HG03060 (cell line): Measurements from ENCODE around the gene GYS2.
A peak's percentile ranks its signal among the peaks of the same experiment; 100 is the strongest.

Experiments
- ATAC-seq: cut with Tn5 transposase; IDR thresholded peaks from one replicate; pipeline ENCODE4 v1.9.1; 2021; ENCODE audit warnings: low read depth, moderate number of reproducible peaks; ENCODE audit not compliant: unreplicated experiment

The GYS2 gene

DNA sequence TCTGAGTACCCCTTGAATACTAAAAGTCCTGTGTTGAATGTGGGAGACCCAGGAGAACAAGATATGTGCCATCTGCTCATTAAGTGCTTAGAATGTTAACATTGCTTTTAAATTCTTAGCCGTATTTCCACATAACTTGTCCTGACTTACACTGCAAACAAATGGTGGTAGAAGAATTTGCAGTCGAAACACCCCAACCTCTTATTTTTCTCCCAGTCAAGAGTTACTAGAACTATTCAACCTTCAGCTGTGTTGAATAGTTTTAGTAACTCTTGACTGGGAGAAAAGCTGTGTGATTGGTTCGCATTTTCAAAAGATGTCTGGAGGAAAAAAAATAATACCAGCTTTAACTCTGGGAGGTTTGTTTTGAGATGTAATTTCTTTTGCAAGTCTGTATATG lies 86.2 kb downstream of the GYS2 start:
- ATAC-seq = no peak

DNA sequence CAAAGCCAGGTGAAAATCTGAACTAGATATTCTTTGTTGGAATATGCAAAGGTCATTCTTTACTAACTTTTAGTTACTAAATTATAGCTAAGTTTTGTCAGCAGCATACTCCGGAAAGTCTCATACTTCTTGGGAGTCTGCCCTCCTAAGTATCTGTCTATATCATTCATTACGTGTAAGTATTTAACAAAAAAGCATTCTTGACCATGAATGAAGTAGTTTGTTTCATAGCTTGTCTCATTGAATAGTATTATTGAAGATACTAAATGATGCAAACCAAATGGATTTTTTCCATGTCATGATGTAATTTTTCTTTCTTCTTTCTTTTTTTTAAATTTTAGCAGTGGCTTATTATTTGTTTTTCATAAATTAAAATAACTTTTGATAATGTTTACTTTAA lies 88.4 kb downstream of the GYS2 start:
- no peak for ATAC-seq

DNA sequence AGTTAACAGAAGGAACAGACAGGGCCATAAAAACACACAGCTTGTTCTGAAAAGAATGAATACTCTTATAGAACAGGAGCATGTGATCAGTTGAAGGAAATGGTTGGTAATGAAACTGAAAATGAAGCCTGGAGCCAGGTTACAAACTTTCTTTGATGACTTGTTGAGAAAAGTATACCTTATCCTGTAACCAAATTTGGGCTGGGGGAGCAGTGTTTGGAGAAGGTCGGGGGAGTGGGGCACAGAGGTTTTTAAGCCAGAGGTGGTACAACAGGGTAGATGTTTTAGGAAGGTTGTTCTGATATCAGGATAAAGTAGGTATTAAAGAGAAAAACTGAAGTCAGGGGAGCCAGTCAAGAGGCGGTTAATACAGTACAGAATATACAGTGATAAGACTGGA lies 94.9 kb downstream of the GYS2 start:
- peak; percentile 90 for ATAC-seq

GRCh38 chr12:21507849-21508248 lies 96.8 kb downstream of the GYS2 start:
- ATAC-seq = no peak

GRCh38 chr12:21505888-21506287 lies 98.8 kb downstream of the GYS2 start:
- ATAC-seq = no peak

GRCh38 chr12:21502872-21503271 lies 101.8 kb downstream of the GYS2 start:
- no peak for ATAC-seq

GRCh38 chr12:21502164-21502496 lies 102.5 kb downstream of the GYS2 start:
- no peak for ATAC-seq

GRCh38 chr12:21501258-21502163 lies 103.1 kb downstream of the GYS2 start, which contains the start of the genes GOLT1B and RECQL:
Gene GOLT1B, plus strand, starts transcription at chr12:21501789. Its CDS starts 135 bp downstream, at chr12:21501924.
Gene RECQL, minus strand, starts transcription at chr12:21501635. Its CDS starts 2,065 bp downstream, at chr12:21499570.
- peak; percentile 98 for ATAC-seq

- ATAC-seq = no peak
These were observed 103.8 kb downstream of the GYS2 start for GRCh38 chr12:21500786-21501257.

- ATAC-seq = no peak
These were observed 104.9 kb downstream of the GYS2 start for GRCh38 chr12:21499765-21500164.
